OCI-M2 (cell line): ENCODE measurements around the gene ADCY10.
"Not testable (repeated sequence)": the region's sequence is repeated elsewhere in the genome, so short reads cannot be mapped to it uniquely, and the experiment has no call there.

Source experiments
- DNase-seq: peaks from one replicate; lab custom pipeline; 2025; ENCODE audit not compliant: unreplicated experiment; lab: John Stamatoyannopoulos, UW

Gene ADCY10

DNA sequence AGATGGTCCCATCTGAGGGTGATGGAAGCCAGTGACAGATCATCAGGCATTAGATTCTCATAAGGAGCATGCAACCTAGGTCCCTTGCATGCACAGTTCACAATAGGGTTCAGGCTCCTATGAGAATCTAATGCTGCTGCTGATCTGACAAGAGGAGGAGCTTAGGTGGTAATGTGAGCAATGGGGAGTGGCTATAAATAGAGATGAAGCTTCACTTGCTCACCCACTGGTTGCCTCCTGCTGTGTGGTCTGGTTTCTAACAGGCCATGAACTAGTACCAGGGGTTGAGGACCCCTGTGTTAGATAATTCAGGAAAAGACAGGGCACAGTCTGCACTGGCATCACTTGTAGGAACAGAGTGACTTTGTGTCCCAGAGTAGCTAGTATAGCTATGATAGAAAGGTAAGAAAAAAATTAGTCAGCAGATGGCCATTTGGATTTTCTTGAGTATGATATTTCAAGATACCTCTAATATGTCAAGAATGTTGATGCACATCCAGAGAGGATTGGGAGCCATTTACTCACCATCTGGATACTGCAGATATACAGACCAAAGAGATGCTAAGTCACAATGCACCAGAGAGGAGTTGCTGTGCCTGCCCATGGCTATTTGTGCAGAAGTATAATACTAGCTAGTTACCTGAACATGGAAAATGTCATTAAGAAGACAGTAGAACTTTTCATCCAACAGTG is 53.6 kb downstream of the ADCY10 start:
- DNase-seq: no peak

GRCh38 chr1:167856711-167857418 is 57.1 kb downstream of the ADCY10 start:
- DNase-seq: no peak

- DNase-seq: no peak
Observed at GRCh38 chr1:167854184-167854583, 59.8 kb downstream of the ADCY10 start.

- no peak for DNase-seq
Observed at GRCh38 chr1:167849666-167850065, 64.3 kb downstream of the ADCY10 start.

DNA sequence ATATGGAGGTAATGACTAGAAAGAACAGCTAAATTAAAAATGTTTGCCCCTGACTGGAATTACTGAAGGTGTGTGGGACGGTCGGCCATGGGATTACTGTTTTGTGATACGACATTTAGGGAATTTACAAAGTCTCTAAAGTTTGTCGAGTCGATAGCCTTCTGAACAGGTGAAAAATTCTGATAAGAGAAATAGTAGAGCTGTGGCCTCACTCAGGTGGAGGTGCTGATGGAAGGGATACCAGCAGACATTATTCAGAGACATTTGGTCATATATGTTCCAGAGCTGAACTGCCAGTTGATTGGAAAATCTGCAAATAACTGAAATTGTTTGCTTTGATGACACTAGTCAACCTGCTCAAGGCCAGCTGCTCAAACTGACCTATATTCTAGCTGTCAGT is 71.1 kb downstream of the ADCY10 start:
- DNase-seq: no peak

GRCh38 chr1:167841530-167841929 is 72.4 kb downstream of the ADCY10 start:
- DNase-seq: no peak

GRCh38 chr1:167839009-167839408 is 74.9 kb downstream of the ADCY10 start:
- DNase-seq: no peak

DNA sequence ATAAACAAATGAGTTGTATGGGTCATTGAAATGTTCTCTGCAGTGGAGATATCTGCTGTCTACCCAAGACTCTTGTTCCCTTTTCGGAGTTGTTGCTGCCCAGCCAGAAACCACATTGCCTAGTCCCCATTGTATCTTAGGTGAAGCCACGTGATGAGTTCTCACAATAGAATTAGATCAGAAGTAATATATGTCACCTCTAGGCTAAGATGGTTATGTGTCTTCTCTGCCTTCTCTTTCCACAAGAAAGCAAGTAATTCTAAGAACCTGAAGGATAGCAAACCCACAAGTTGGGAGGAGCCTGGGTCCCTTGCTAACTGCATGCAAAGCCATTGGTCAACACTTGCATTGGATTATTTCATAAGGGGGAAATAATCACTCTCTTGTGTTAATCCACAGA is 76.6 kb downstream of the ADCY10 start:
- no peak for DNase-seq

DNA sequence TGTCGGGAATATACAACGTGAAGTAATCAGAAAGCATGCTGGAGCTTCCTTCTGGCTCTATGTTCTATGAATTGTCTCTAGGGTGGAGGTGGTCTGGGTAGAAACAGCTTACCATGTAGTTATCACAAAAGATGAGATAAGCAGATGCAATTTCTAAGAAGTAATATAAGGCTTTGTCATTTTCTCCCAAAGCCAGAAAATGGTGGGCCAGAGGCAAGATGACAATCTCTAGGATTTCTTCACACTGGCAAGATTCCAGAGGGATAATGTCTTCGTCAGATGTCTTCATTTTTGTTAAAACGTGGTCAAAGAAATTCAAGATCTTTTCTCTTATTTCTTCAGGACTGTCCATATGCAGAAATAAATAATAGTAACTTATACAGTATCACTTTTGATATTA is 77.7 kb downstream of the ADCY10 start:
- DNase-seq: no peak

DNA sequence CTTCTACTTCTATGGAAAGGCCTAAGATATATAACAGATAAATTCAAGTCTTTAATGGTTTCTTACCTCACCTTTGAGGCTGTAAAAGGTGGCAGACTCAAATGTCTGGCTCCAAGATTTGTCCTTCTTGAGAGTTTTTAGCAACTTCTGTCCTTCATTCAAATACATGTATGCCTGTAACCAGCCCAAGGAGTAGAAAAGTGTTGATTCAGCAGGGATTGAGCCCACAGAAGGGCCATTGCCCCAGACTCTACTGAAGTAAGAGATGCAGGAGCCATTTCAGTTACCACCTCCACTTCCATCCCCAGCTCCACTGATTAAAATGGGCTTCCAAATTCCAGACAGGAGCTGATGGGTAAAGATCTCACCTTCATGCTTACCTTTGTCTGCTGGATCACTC is 80.0 kb downstream of the ADCY10 start:
- no peak for DNase-seq

- no peak for DNase-seq
Observed at GRCh38 chr1:167832693-167833092, 81.2 kb downstream of the ADCY10 start.

- DNase-seq: not testable (repeated sequence)
Observed at GRCh38 chr1:167830668-167831067, 83.3 kb downstream of the ADCY10 start.

DNA sequence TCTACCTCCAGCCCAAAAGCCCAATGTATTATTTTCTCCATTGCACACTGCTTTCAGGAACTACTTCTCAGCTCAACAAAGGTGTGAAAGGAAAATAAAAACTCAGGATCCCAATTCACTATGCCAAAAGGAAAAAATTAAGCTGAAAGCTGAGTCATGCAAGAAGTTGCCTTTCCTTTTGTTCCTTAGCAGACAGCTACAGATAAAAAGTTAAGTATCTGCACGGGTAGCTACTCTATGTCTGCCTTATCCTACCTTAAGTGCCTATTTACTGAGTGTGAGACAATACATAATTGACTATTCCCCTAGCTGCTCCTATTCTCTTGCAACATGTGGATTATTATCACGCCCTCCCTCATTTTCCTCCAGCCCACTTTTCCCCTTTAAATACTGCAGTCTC is 84.1 kb downstream of the ADCY10 start:
- no peak for DNase-seq

DNA sequence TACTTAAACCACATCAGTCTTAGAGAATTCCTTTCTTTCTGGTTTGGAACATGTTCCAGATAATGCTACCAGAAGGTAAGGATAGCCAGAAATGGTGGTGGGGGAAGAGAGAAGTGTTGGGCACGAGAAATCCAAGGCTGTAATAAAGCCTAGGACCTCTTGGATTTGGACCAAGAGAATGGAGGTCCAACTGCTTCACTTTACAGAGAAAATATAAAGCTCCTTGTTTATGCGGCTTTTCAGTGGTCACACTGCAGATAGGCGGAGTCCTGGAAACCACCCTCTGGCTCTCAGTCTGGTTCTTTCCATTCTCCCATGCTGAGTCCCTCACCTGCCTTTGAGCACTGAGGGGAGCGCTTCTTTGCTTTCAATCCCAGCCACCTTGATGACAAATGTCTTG is 87.8 kb downstream of the ADCY10 start:
- DNase-seq: no peak

DNA sequence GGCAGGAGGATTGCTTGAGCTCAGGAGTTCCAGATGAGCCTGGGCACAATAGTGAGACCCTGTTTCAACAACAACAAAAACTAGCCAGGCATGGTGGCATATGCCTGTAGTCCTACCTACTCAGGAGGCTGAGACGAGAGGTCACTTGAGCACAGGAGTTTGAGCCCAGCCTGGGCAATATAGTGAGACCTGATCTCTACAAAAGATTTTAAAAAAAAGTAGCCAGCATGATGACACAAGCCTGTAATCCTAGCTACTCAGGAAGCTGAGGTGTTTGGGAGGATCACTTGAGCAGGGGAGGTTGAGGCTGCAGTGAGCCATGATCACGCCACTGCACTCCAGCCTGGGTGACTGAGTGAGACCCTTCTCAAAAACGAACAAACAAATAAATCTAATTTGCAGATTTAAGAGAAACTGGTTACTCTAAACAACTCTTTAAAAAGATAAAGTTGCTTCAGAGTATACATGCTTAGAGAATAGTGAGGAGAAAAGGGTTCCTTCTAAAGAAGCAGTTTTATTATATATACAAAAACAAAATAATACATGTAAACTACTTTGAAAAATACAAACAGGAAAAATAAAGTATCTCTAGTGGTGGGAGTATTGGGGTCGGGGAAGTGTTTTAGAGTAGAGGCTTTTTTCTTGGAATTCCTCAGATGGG is 88.4 kb downstream of the ADCY10 start:
- DNase-seq: no peak

DNA sequence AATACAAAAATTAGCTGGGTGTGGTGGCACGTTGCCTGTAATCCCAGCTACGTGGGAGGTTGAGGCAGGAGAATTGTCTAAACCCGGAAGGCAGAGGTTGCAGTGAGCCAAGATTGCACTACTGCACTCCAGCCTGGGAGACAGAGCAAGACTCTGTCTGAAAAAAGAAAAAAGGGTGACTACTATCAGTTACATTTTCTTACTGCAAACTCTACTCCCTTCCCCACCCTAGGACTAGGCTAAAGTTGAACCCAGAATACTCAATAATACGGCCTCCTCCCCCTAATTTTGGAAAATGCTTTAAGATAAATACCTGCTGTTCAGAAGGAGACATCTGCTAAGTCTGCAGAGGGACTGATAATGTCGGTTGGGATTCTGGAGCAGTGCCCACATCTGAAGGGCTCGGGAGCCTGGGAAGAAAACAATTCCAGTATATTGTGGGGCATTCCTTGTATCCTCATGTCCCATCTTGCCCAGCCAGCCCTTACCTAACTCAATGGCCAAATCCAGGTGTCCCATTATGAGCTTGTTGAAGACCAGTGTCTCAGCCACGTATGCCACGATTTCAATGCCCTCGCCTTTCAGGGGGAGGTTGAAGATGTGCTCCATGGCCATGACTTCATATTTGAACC is 89.7 kb downstream of the ADCY10 start:
- no peak for DNase-seq

DNA sequence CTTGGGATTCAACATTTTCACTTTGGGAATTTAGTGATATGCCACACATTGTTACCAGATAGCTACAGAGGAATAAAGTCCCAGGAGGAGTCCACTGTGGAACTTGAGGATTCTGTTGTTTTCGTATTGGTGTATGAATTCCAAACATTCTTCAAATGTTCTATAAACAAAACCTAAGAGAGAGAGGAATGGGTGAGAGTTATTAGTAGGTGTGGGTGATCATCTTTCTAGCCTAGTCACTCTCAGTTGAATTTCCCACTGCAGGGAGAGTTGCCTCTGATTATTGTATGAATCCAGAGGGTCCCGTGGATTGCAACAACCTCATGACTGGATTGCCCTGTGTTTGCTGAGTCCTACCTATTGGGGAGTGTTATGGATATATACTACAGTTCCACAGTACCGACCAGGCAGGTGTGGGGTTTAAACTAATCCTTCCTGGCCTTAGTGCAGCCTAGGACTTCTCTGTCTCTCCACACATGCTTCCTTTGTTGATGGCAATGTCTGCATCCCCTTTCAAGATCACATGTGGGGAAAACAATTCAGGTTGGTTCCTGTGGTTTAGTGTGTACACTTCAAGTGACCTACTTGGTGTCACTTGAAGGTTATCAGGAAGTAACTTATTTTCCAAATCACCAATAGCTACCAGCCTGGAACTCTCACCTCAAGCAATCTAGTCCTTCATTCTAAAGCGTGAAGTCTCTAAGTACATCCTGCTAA is 91.8 kb downstream of the ADCY10 start:
- DNase-seq: no peak

DNA sequence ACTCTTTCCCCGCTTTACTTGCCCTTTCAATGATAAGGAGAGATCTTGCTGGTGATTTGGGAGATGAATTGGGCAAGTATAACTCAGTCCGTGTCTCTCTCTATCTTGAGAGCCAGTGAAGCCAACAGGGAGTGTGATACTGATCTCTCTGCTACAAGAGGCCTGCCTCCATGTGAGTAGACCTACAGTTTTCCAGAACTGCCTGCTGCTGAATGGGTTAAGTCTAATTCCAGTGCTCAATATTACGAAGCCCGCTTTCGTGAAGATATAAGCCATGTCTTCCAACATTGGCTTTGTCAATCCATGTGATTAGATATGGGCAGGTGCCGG is 92.6 kb downstream of the ADCY10 start:
- DNase-seq: no peak

- no peak for DNase-seq
Observed at GRCh38 chr1:167820684-167821355, 93.1 kb downstream of the ADCY10 start.

DNA sequence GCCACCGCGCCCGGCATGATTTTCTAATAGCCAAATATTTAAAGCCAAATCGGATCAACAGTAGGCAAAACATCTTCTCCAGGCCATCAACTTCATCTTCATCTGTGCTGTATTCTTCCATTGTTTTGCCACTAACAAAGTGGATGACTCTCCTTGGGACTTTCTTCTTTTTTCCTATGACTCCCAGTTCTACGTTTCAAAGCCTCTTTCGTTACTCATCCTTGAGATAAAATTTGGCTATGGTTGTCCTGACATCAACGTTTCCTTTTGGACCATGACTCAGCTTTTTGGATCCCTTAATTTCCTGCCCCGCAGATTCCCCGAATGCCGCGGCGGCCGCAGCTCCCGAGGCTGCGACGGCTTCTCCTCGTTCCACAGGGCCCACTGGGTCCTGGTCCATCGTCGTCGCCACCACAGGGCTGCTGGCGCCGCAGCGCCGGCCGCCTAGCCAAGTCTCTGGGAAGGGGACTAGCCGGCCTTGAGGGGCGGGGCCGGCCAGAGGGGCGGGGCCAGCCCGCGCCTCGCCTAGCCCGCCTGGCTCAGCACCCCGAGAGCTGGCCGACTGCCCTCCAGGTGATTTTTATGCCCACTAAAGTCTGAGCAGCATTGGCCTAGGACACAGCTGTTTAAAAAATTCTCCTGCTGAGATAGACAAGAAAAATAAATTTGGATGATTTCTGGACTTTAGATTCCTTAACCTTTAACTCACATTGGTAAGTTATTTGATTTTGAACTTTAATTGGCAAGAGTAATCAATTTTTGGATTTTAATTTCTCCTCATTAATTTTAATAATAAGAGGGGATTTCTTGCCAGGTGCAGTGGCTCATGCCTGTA is 93.9 kb downstream of the ADCY10 start:
- no peak for DNase-seq
